ENCODE measurements around the gene CHST11. TPM values are rescaled to one million over a fixed set of nuclear protein-coding genes. Genes with fewer than 3 reads are reported as not detected.
A peak's percentile ranks its signal among the peaks of the same experiment; 100 is the strongest.
"Not testable (repeated sequence)": the region's sequence is repeated elsewhere in the genome, so short reads cannot be mapped to it uniquely, and the experiment has no call there.

Gene CHST11
- total RNA-seq, 2 donors from 2014 or later = 3.4 to 4.4 TPM

DNA sequence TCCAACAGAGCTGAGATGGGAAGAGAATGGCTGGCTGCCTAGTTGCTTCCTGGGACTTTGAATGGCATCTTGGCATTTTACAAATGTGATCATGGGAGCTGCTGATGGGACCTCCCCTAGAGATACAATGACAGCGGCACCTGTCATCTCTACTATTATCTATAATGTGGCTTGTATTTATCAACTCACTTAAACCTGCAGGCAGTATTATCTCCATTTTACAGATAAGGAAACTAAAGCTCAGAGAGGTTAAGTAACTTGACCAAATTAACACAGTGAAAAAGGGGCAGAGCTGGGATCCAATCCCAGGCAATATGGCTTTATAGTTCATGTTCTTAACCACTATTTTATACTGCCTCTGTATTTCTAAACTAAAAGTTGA, 111.7 kb downstream of the CHST11 start:
- ATAC-seq = no peak

DNA sequence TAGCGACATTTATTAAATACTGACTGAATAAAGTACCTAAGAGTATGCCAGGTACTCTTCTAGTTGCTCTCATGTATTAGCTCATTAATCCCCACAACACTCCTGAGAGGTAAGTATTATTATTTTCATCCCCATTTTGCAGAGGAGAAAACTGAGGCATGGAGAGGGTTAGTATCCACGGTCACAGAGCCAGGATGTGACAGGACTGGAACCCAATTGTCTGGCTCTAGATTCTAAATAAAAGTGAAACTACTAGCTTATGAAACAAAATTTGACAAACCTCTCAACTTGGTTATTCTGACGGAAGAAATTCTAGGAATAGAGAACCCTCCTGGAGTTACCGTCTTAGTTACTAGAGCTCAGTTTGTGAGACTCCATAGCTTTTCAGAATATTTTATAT, 112.2 kb downstream of the CHST11 start:
- intact Hi-C loops (cut with DNase I, micrococcal nuclease) = no loop called here
- no peak for DNase-seq
- no peak for ATAC-seq

More for the DNA sequence above, 111.7 kb downstream of the CHST11 start:
- DNase-seq = no peak
- intact Hi-C loops (cut with DNase I, micrococcal nuclease) = no loop called here

DNA sequence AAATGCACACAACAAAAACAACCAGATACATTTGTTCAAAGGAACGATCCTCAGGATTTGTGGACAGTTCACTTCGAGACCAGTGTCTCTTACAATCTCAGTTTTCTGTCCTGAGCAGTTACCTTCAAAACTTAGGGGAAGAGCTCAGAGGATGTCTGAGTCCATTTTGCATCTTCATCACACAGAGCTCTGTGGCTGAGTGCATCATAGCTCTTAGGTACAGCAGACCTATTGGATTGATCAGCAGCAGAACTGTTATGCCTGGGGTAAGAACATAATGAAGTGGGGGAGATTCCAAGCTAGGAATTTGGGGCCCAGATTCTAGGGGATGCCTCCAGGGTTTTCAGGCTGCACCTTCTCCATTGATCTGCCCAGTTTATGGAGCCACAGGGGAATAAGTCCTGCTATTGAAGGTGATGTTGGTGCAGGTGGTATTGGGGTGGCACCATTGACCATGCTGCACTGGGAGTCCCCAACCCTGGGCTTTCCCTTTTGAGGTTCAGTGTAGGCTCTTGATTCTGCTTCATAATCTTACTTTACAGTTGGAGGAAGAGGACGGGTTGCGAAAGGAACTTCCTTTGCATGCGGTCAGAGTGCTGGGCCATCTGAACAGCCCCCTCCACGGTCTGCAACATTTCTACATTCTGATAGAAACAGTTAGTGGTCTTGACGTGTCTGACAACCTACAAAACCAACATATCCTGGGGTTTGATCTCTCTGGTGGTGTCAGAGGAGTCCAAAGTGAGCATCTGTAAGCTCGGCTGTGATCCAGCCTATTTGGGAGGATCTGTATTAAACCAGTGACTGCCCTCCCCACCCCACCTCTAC, 112.8 kb downstream of the CHST11 start:
- peak; percentile 32 for ATAC-seq
- peak in 1 of 2 donors; percentile 37 for DNase-seq
- intact Hi-C loops (cut with DNase I, micrococcal nuclease) = no loop called here

DNA sequence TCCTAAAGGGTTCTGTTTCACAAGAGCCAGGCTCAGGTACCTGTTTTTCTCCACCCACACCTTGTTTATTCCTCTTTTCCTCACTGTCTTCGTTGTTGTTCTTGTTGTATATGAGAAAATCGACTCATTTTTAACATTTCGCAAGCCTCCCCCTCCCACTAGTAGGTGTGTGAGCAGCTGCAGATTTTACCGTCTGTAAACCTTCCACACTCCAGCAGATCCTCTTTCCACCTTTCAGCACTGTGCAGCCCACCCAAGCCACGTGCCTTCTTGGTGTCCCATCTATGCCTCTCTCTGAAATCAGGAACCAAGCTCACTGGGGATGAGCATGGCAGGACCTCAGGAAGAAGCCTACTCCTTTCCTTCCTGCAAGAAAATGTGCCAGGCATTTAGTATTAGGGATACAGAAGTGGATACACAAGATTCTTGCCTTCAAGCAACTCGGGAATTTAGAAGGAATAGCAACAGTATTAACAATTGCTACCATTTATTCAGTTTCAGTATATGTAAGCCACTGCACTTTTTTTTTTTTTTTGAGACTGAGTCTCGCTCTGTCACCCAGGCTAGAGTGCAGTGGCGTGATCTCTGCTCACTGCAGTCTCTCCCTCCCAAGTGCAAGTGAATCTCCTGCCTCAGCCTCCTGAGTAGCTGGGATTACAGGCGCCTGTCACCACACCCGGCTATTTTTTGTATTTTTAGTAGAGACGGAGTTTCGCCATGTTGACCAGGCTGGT, 113.6 kb downstream of the CHST11 start:
- DNase-seq (no peak), ATAC-seq (no peak)
- intact Hi-C loops (cut with DNase I, micrococcal nuclease) = no loop called here

DNA sequence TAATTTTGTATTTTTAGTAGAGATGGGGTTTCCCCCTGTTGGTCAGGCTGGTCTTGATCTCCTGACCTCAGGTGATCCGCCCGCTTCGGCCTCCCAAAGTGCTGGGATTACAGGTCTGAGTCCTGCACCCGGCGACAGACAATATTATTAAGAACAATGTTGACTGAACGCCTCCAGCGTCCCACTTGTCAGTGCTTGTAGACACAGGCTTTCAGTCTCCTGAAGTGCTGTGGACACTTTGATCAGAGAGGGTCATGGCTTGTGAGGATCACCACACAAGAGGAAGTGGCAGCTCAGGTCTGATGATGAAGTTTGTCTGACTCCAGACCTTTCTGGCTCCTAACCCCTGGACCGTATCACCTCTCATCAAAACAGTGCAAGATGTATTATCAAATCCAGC, 114.6 kb downstream of the CHST11 start:
- ATAC-seq (no peak), DNase-seq (no peak)
- intact Hi-C loops (cut with DNase I, micrococcal nuclease) = no loop called here

DNA sequence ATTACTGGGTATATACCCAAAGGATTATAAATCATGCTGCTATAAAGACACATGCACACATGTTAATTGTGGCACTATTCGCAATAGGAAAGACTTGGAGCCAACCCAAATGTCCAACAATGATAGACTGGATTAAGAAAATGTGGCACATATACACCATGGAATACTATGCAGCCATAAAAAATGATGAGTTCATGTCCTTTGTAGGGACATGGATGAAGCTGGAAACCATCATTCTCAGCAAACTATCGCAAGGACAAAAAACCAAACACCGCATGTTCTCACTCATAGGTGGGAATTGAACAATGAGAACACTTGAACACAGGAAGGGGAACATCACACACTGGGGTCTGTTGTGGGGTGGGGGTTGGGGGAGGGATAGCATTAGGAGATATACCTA, 117.6 kb downstream of the CHST11 start:
- ATAC-seq; DNase-seq; intact Hi-C loops (cut with DNase I, micrococcal nuclease): not testable (repeated sequence)

DNA sequence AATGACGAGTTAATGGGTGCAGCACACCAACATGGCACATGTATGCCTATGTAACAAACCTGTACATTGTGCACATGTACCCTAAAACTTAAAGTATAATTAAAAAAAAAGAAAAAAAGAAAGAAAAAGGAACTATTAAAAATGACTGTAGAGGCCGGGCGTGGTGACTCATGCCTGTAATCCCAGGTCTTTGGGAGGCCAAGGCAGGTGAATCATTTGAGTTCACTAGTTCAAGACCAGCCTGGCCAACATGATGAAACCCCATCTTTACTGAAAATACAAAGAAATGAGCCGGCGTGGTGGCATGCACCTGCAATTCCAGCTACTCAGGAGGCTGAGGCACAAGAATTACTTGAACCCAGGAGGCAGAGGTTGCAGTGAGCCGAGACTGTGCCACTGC, 118.0 kb downstream of the CHST11 start:
- DNase-seq; ATAC-seq; intact Hi-C loops (cut with DNase I, micrococcal nuclease): not testable (repeated sequence)

DNA sequence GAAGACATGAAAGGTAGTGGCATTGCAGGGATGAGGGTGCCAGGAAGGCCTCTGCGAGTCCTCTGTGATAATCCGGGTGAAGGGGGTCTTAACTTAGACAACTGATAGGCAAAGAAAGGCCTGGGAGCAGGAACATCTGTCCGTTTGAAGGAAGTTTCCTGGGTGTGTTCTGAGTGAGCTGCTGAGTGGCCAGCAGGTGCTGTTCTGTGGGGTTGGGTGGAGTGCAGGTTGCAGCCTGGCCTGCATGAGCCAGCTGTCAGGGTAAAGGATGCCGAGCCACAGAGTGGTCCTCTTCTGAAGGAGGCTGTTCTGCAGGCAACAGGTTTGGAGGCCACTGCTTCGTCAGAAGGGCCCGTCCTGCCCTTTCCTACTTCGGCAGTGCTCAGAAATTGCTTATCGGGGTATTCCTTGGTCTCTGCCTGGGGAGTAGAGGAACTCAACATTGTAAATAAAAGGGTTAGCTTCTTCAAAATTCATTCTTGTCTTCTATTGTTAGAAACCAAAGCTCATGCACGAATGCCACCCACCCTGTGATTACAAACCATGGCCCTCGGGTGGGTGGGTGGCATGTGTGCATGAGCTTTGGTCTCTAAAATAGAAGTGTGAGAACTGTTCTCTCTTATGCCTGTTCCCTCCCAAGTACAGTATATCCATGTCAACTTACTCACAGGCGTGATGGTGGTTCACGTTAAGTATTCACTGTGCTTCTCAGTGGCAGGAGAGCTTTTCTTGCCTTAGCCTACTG, 118.9 kb downstream of the CHST11 start:
- DNase-seq = no peak
- ATAC-seq = no peak
- intact Hi-C loops (cut with DNase I, micrococcal nuclease) = no loop called here

DNA sequence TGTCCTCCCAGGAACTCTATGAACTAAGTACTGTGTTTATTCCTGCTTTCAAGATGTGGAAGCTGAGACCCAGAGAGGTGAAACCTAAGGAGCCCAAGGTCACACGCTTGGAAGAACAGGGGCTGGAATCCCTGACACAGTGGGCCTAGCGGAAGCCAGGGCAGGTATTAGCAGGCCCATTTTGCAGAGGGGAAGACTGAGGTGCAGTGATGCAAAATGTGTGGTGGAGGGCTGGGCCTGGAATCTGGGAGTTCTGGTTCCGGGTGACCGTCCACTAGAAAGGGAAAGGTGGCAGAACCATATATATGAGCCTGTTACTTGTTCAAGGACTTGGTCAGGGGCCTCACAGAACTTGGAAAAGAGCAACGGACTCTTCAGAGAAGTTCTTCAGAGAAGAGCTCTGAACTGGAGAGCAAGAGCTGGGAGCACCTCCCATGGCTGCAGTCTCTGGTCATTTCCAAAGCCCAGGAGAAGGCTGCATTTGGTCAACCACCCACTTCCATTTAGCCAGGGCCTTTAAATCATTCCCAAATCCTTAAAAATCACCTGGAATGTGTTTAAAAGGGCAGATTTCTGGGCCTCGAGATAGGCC, 119.5 kb downstream of the CHST11 start:
- ATAC-seq (no peak), DNase-seq (no peak)
- intact Hi-C loops (cut with DNase I, micrococcal nuclease) = no loop called here

DNA sequence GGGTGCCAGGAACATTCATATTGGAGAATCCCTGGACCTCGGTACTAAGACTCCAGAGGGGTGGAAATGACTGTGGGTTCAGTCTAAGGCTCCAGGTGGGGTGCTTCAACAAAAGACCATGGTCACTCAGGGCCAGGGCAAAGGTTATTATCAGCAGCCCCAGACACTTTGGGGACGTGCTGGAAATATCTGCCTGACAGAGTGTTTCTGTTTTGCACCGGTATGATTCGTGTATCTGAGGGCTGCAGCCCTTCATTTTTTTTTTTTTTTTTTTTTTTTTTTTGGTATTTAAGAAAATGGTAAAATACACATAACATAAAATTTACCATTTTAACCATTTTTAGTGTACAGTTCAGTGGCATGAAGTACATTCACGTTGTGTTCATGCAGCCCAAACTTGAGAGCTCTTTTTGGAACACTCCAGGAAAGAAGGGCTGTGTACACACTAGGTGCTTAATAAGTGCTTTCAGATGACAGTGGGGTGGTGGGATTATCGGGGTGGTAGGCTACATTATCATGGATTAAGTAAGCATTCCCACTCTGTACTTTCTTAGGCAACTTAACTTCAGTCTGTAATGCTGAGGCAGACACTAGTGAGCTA, 120.3 kb downstream of the CHST11 start:
- intact Hi-C loops (cut with DNase I, micrococcal nuclease) = no loop called here
- no peak for DNase-seq
- ATAC-seq = no peak

DNA sequence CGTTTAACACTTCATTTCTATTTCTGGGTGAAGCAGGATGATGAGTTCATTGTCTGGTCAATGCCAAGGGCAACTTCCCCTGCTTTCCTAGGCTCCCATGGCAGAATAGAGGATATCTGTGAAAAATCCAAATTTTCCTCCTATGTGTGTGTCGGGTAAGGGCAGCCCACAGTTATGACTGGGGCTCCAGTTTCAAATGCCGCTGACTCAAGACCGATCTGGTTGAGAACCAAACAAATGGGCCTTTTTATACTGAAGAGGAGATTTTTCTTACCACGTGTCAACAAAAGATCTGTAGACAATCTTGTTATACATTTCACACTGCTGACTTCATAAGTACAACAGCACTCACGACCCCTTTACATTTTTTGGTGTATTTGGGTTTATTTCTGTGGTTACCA, 120.8 kb downstream of the CHST11 start:
- intact Hi-C loops (cut with DNase I, micrococcal nuclease) = no loop called here
- no peak for ATAC-seq
- no peak for DNase-seq

DNA sequence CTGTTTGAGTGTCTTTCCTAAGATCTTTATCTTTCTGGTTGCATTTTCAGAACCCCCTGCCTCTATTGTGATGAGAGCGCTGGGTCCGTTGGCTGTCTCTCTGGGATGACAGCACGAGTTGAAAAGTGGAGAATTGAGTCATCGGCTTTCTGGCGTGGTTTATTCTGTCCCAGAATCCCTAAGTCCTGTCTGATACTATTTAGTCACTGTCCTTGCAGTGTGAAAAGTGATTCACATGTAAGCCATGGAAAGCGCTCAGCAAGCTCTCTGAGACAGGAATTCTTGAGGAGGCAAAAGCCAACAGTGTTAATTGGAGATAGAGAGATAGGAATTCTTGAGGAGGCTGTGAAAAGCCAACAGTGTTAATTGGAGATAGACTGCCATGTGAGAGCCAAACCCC, 121.7 kb downstream of the CHST11 start:
- intact Hi-C loops (cut with DNase I, micrococcal nuclease) = no loop called here
- DNase-seq (no peak), ATAC-seq (no peak)

DNA sequence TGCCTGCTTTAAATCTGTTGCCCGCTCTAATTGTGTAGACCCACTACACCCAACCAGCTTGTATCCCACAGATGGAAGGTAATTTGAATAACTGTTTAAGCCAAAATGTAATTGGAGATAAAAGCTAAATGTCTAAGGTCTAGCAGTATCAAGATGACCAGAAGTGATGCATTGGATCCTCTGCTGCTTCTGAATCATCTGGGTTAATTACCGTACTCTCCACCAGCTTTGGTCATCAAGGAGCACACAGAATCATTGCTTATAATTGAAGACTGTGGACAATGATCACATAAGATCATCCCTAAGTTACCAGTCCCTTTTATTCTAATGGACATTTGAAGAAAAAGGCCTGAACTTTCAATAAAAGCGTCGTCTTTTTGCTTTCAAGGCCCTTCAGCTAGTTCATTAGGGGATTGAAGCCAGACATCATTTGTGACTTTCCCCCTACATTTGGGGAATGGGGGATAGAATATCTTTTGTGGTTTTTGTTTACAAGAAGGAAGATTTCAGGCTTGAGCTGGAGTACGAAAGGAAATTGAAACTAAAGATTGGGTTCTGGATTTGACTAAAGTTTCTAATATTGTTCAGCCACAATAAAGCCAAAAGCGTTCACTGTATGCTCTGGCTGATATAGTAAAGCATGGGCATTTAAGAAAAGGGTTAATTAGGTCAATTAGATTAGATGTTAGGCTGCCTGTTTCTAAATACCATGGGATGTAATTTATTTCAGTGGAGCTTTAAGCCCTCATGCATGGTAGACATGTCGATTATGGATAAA, 123.2 kb downstream of the CHST11 start:
- ATAC-seq (no peak), DNase-seq (no peak)
- intact Hi-C loops (cut with DNase I, micrococcal nuclease) = no loop called here

DNA sequence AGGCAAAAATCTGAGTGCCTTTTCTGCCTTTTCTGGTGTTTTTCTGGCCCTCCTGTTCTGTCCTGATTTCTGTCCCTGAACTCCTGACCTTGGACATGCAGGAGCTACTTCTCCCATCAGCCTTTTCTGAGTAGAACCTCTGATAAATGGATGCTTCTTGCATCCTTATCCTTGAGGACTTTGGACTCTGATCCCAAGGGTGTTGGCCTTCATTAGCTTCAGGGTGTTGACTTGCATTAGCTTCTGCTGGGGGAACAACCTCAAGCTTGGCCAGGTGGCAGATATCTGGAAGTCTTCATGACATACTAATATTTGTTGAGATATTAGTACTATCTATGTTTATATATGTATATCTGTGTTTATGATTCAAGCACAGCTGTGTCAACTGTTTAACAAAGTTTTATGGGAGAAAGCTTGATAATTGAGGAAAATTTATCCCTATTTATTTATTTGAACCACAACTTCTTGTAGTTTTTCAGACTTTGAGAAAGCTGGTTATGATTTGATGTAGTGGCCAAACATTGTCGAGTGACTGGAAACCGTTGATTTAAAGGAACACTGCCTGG, 124.3 kb downstream of the CHST11 start:
- ATAC-seq (no peak), DNase-seq (no peak)
- intact Hi-C loops (cut with DNase I, micrococcal nuclease) = no loop called here

DNA sequence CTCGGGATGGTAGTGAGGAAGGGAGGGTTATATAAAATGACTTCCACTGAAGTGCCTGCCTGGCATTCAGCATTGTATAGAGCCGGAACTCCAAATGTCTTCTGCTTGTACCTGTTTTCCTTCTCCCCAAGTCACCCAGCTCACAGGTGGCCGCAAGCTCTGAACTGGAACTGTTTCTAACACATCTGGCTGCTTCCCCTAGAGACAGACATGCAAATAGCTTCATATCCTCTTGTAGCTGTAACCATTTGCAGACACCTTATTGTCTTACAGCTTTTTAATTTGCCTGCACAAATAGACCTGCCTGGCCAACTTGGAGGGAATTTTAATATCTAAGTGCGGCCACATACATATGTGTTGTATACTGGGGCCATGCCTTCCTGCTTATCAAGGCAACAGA, 126.0 kb downstream of the CHST11 start:
- intact Hi-C loops (cut with DNase I, micrococcal nuclease) = no loop called here
- ATAC-seq (no peak), DNase-seq (no peak)

DNA sequence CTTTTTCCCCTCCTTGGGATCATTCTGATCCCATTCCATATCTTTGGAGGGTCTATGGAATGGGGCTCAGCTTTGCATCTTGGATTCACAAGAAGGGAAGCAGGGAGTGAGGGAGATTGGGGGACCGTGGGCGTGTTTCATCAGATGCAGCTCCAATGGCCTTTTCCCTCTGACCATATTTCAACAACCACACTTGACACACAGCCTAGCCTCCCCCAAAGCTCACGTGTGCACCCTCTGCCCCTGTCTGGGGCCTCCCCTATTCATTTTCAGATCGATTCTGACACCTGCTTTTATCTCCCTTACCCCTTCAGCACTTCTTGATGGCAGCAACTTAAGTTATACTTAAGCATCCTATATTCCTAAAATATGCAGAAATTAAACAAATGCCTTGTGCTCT, 126.6 kb downstream of the CHST11 start:
- ATAC-seq = no peak
- intact Hi-C loops (cut with DNase I, micrococcal nuclease) = no loop called here
- no peak for DNase-seq

DNA sequence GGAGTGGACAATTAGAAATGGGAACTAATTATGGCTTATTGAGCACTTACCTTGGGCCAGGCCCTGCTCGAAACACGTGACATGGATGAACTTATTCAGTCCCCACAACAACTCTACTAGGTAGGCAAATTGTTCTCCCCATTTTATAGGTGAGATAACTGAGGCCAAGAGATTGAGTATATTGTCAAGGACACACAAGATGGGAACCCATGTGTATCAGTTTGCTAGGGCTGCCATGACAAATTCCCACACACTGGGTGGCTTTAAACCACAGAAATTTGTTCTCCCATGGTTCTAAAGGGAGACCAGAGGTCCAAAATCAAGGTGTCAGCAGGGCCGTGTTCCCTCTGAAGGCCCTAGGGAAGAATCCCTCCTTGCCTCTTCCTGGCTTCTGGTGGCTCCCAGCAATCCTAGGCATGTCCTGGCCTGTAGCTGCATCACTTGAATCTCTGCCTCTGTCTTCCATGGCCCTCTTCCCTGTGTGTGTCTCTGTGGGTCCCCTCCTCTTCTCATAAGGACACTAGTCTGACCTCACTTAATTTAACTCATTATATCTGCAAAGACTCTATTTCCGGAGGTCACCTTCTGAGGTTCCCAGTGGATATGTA, 128.8 kb downstream of the CHST11 start:
- DNase-seq (no peak), ATAC-seq (no peak)
- intact Hi-C loops (cut with DNase I, micrococcal nuclease) = no loop called here
